H1 (cell line): ENCODE results near the gene SULF2. TPM values are rescaled to one million over a fixed set of nuclear protein-coding genes. Genes with fewer than 3 reads are reported as not detected.

Experiments
- CTCF ChIA-PET: fragments of 300-600 bp; sonication (Branson Sonifier 250); formaldehyde crosslinking; loops from one replicate; lab custom pipeline; 2021; ENCODE audit not compliant: partially characterized antibody; lab: Charles Lee
- POLR2A ChIA-PET: fragments of 300-600 bp; sonication (Branson Sonifier 250); formaldehyde crosslinking; loops from one replicate; lab custom pipeline; 2021; ENCODE audit warnings: inconsistent platforms; ENCODE audit not compliant: partially characterized antibody; lab: Charles Lee
- DNase-seq, 2 experiments: peaks; one replicate each; pipeline versions ENCODE4 v3.0.0 to v3.0.0-alpha.2; 2010 to 2022; ENCODE audit warnings: low spot score in 2 of 2, low read depth in 1 of 2, mixed read lengths in 1 of 2
- FAIRE-seq: peaks from 2 replicates; lab custom pipeline; 2011; peaks lifted over from hg19 to GRCh38; lab: Jason Lieb, UNC
- H2AFZ ChIP-seq: 2 replicates; pipeline ENCODE4 v1.8.1; 2012; ENCODE audit warnings: low read length, inconsistent platforms
- H2AK5ac ChIP-seq: 2 replicates; pipeline ENCODE4 v1.6.1; 2013; ENCODE audit warnings: low read depth, low read length
- H2BK120ac ChIP-seq: replicated peaks from 2 replicates; pipeline ENCODE3; 2013; ENCODE audit warnings: low read depth, low read length, inconsistent platforms
- H2BK12ac ChIP-seq: 2 replicates; pipeline ENCODE4 v1.6.1; 2013; ENCODE audit warnings: low read depth, low read length
- H2BK15ac ChIP-seq: 2 replicates; pipeline ENCODE4 v1.6.1; 2013; ENCODE audit warnings: low read length
- H2BK20ac ChIP-seq: 2 replicates; pipeline ENCODE4 v1.6.1; 2013; ENCODE audit warnings: low read length
- H2BK5ac ChIP-seq: 2 replicates; pipeline ENCODE4 v1.6.1; 2013; ENCODE audit warnings: low read depth, low read length
- H3K14ac ChIP-seq: 2 replicates; pipeline ENCODE4 v1.6.1; 2013; ENCODE audit warnings: inconsistent platforms; ENCODE audit not compliant: insufficient read length
- H3K18ac ChIP-seq: 2 replicates; pipeline ENCODE4 v1.6.1; 2013; ENCODE audit warnings: low read length; ENCODE audit errors: extremely low read depth
- H3K23ac ChIP-seq: 2 replicates; pipeline ENCODE4 v1.6.1; 2013; ENCODE audit warnings: inconsistent platforms; ENCODE audit not compliant: insufficient read length
- H3K23me2 ChIP-seq: 2 replicates; pipeline ENCODE4 v1.6.1; 2013; ENCODE audit warnings: low read depth, low read length
- H3K27ac ChIP-seq: 2 replicates; pipeline ENCODE4 v1.6.1; 2011; ENCODE audit warnings: low read depth, low read length, inconsistent platforms
- H3K27me3 ChIP-seq, 4 experiments: replicated peaks in 1 of 4; 1 replicate in 1 of 4; 2 replicates in 3 of 4; pipeline versions ENCODE4 v1.6.1 to v1.8.1; 2011 to 2013; ENCODE audit warnings: low read length in 3 of 4, mild to moderate bottlenecking in 3 of 4, inconsistent platforms in 2 of 4, mixed read lengths in 2 of 4, moderate library complexity in 1 of 4; ENCODE audit not compliant: control insufficient read depth in 3 of 4, insufficient read depth in 3 of 4; ENCODE audit errors: extremely low read depth in 1 of 4
- H3K36me3 ChIP-seq, 4 experiments: 2 replicates each; pipeline versions ENCODE4 v1.6.1 to v1.8.1; 2011 to 2013; ENCODE audit warnings: mild to moderate bottlenecking in 4 of 4, low read length in 3 of 4, moderate library complexity in 2 of 4, control low read depth in 1 of 4, inconsistent platforms in 1 of 4; ENCODE audit not compliant: insufficient read depth in 4 of 4, control insufficient read depth in 2 of 4
- H3K4ac ChIP-seq: replicated peaks from 2 replicates; pipeline ENCODE3; 2013; ENCODE audit warnings: low read length, low read depth, mixed read lengths, inconsistent platforms; ENCODE audit not compliant: insufficient read length
- H3K4me1 ChIP-seq, 4 experiments: replicated peaks in 1 of 4; 1 replicate in 1 of 4; 2 replicates in 3 of 4; pipeline versions ENCODE4 v1.6.1 to v1.8.1; 2011 to 2013; ENCODE audit warnings: low read length in 3 of 4, inconsistent platforms in 2 of 4, mixed read lengths in 1 of 4; ENCODE audit not compliant: insufficient read depth in 4 of 4, control insufficient read depth in 3 of 4
- H3K4me2 ChIP-seq, 2 experiments: 2 replicates each; pipeline versions ENCODE4 v1.6.1 to v1.8.1; 2011 to 2013; ENCODE audit warnings: low read depth in 2 of 2, low read length in 2 of 2, control low read depth in 1 of 2, inconsistent platforms in 1 of 2, mild to moderate bottlenecking in 1 of 2; ENCODE audit not compliant: insufficient read depth in 1 of 2
- H3K4me3 ChIP-seq, 4 experiments: fragments of 200-600, 300-600 bp in 1 of 4; sonication (generic), shearing (Covaris generic), sonication (Bioruptor Twin) in 1 of 4; 2 replicates each; pipeline versions ENCODE4 v1.5.1 to v1.8.1; 2011 to 2016; ENCODE audit warnings: low read length in 4 of 4, low read depth in 3 of 4, control low read depth in 2 of 4, inconsistent platforms in 2 of 4, mild to moderate bottlenecking in 2 of 4, mixed read lengths in 1 of 4, moderate library complexity in 1 of 4; ENCODE audit not compliant: insufficient read depth in 2 of 4; ENCODE audit errors: extremely low read depth in 1 of 4
- H3K56ac ChIP-seq: replicated peaks from 2 replicates; pipeline ENCODE3; 2013; ENCODE audit warnings: low read depth, mild to moderate bottlenecking, mixed read lengths, low read length, inconsistent platforms; ENCODE audit not compliant: insufficient read length
- H3K79me1 ChIP-seq: 2 replicates; pipeline ENCODE4 v1.6.1; 2013; ENCODE audit warnings: low read depth, low read length, control low read depth
- H3K79me2 ChIP-seq, 2 experiments: 2 replicates each; pipeline versions ENCODE4 v1.6.1 to v1.8.1; 2012 to 2013; ENCODE audit warnings: low read length in 2 of 2, mild to moderate bottlenecking in 2 of 2, inconsistent platforms in 1 of 2; ENCODE audit not compliant: insufficient read depth in 2 of 2, control insufficient read depth in 1 of 2
- H3K9ac ChIP-seq, 4 experiments: replicated peaks in 1 of 4; 1 replicate in 1 of 4; 2 replicates in 3 of 4; pipeline versions ENCODE4 v1.6.1 to v1.8.1; 2011 to 2013; ENCODE audit warnings: low read depth in 3 of 4, low read length in 3 of 4, control low read depth in 2 of 4, mild to moderate bottlenecking in 2 of 4, moderate library complexity in 2 of 4, inconsistent platforms in 1 of 4; ENCODE audit errors: extremely low read depth in 1 of 4
- H3K9me3 ChIP-seq, 2 experiments: 2 replicates each; pipeline versions ENCODE4 v1.6.1 to v1.8.1; 2012 to 2013; ENCODE audit warnings: mild to moderate bottlenecking in 2 of 2, moderate library complexity in 2 of 2, control low read depth in 1 of 2, inconsistent platforms in 1 of 2, low read depth in 1 of 2, low read length in 1 of 2, mixed read lengths in 1 of 2; ENCODE audit not compliant: insufficient read depth in 2 of 2
- H4K20me1 ChIP-seq, 2 experiments: replicated peaks in 1 of 2; 2 replicates each; pipeline versions ENCODE3 to v1.8.1; 2011 to 2013; ENCODE audit warnings: inconsistent platforms in 2 of 2, low read length in 2 of 2, mild to moderate bottlenecking in 1 of 2; ENCODE audit not compliant: insufficient read depth in 2 of 2, control insufficient read depth in 1 of 2
- H4K5ac ChIP-seq: 2 replicates; pipeline ENCODE4 v1.6.1; 2013; ENCODE audit warnings: low read length, low read depth, mixed read lengths, inconsistent platforms; ENCODE audit not compliant: insufficient read length
- H4K8ac ChIP-seq: 2 replicates; pipeline ENCODE4 v1.8.0; 2013; ENCODE audit warnings: mild to moderate bottlenecking, moderate library complexity, low read length, inconsistent platforms; ENCODE audit not compliant: insufficient read depth; ENCODE audit errors: extremely low read depth
- H4K91ac ChIP-seq: replicated peaks from 2 replicates; pipeline ENCODE3; 2013; ENCODE audit warnings: low read length, mixed read lengths, inconsistent platforms; ENCODE audit not compliant: insufficient read length
- SIN3A ChIP-seq, 2 experiments: IDR thresholded peaks in 1 of 2; conservative IDR thresholded peaks in 1 of 2; 2 replicates each; pipeline ENCODE4 v1.6.1; 2011 to 2012; ENCODE audit warnings: low read length in 2 of 2, improper control_type of control experiment in 1 of 2, low read depth in 1 of 2, mild to moderate bottlenecking in 1 of 2
- WGBS, 2 experiments: shearing (Covaris generic) in 1 of 2; methylation state at CpG; one replicate each; pipeline versions ENCODE4 v1.1.6 to v1.1.7; 2013 to 2015; ENCODE audit warnings: low lambda C conversion rate in 2 of 2, mixed read lengths in 2 of 2, inconsistent platforms in 1 of 2, low coverage in 1 of 2, missing lambda C conversion rate in 1 of 2; ENCODE audit not compliant: insufficient replicate concordance in 2 of 2, insufficient coverage in 1 of 2, insufficient read length in 1 of 2; ENCODE audit errors: extremely low coverage in 1 of 2, missing lambda C conversion rate in 1 of 2; 5-methylcytosine and 5-hydroxymethylcytosine counted together
- polyA plus RNA-seq, 7 experiments: library from polyadenylated mRNA; depleted of rRNA in 3 of 7; stranded (reverse) in 5 of 7; unstranded in 2 of 7; fragments of >200 nt in 5 of 7; fragments of 200-250 nt in 2 of 7; gene quantifications; 1 replicate in 5 of 7; 2 replicates in 1 of 7; 4 replicates in 1 of 7; pipeline versions ENCODE4 v1.2.1 to v1.2.3, GENCODE V29; 2011 to 2013; ENCODE audit warnings: missing spikeins in 2 of 7, mixed read lengths in 2 of 7
- total RNA-seq: library from RNA; stranded (reverse); fragmentation: NEBNext Ultra II Directional; extraction: Animal tissue kit (Norgen Biotek cat#: 25700); gene quantifications from 2 replicates; pipeline ENCODE4 v1.2.1, GENCODE V29; 2021

Gene SULF2
- total and polyA plus RNA-seq, 2 of the 8 experiments (the other 6 are each of a cell fraction or from before 2014, with no cell fraction given), result 15.7 to 28.2 TPM

DNA sequence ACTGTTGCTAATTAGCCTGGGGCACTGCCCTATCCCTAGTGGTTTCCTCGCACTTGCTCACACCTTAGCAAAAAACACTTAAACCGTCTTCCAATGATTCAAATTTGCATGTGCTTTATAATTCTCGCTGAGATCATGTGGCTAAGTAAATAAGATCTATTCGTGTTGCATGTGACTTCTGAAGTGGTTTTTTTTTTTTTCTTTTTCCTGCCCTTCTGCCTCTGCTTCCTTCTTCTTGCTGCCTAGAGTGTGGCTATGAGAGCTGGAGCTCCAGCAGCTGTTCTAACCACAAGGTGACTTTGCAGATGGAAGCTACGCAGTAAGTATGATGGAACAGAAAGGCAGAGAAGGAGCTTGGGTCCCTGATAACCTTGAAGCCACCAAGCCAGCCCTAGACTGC, 36.5 kb downstream of the SULF2 start:
- no peak overlapping the region for H3K4ac ChIP-seq
- no peak overlapping the region for H3K23ac ChIP-seq
- DNase-seq (no peak), FAIRE-seq (no peak)
- H3K18ac ChIP-seq, result no peak overlapping the region
- H3K9ac ChIP-seq, result no peak overlapping the region
- H3K79me1 ChIP-seq, result no peaks in the 10 kb centered on the region
- H2BK15ac ChIP-seq, result no peak overlapping the region
- no peak overlapping the region for H2BK12ac ChIP-seq
- WGBS, 2 experiments, result 80% methylated on average over 5 of the region's 5 CpGs; no CpG with 5 or more reads in 1 of the 2 experiments
- H3K14ac ChIP-seq, result no peak overlapping the region
- H2AFZ ChIP-seq, result no peak overlapping the region
- POLR2A ChIA-PET, result no interaction called here
- no peak overlapping the region for H4K91ac ChIP-seq
- H3K4me2 ChIP-seq, result no peak overlapping the region
- H2BK5ac ChIP-seq, result no peak overlapping the region
- H3K9me3 ChIP-seq, result no peaks in the 10 kb centered on the region
- H3K79me2 ChIP-seq, result no peaks in the 10 kb centered on the region
- H2AK5ac ChIP-seq, result no peak overlapping the region
- no peak overlapping the region for H2BK20ac ChIP-seq
- H3K27me3 ChIP-seq, result no peaks in the 10 kb centered on the region
- H3K4me3 ChIP-seq, result no peak overlapping the region
- H4K8ac ChIP-seq, result no peak overlapping the region
- H3K27ac ChIP-seq, result no peak overlapping the region
- TF ChIP-seq SIN3A (conservative IDR thresholded peaks at IDR 0.05 in 1 of 2, IDR thresholded peaks at IDR 0.05 in 1 of 2; ENCODE audit: low read depth in 1 of 2, low read length in 2 of 2), result no peak
- no peak overlapping the region for H4K5ac ChIP-seq
- H3K23me2 ChIP-seq, result no peaks in the 10 kb centered on the region
- H3K4me1 ChIP-seq, result no peaks in the 10 kb centered on the region; a peak in 1 of 7 replicates
- H3K36me3 ChIP-seq, result no peaks in the 10 kb centered on the region
- H3K56ac ChIP-seq, result no peak overlapping the region
- H4K20me1 ChIP-seq, result peaks cover 0 to 3% of the 10 kb centered on the region in 2 experiments
- CTCF ChIA-PET, result interaction anchor here (0.9 to 1.0 kb wide), 2 partner anchors 9 to 22 kb away, joined by 3 to 4 read pairs; no protein-coding TSS in a partner anchor
- H2BK120ac ChIP-seq, result no peak overlapping the region
